NCI-H1694 treated with DMSO at 0.1 percent for 48 hours (cell line): ENCODE results near the gene NUDT16L1.

Experiments
- DNase-seq: peaks from one replicate; lab custom pipeline; 2025; lab: John Stamatoyannopoulos, UW

The NUDT16L1 gene

GRCh38 chr16:4663777-4664465 lies 29.4 kb upstream of the NUDT16L1 start:
- DNase-seq: no peak

- DNase-seq: no peak
Measured at GRCh38 chr16:4664538-4665418, 28.6 kb upstream of the NUDT16L1 start.

- no peak for DNase-seq
Measured at GRCh38 chr16:4666537-4667202, 26.7 kb upstream of the NUDT16L1 start.

GRCh38 chr16:4667203-4667963 lies 26.0 kb upstream of the NUDT16L1 start:
- no peak for DNase-seq

GRCh38 chr16:4668313-4668960 lies 24.9 kb upstream of the NUDT16L1 start:
- DNase-seq: no peak

- DNase-seq: no peak
Measured at GRCh38 chr16:4673387-4674046, 19.8 kb upstream of the NUDT16L1 start.

- DNase-seq: no peak
Measured at GRCh38 chr16:4674926-4675530, 18.3 kb upstream of the NUDT16L1 start.

GRCh38 chr16:4675864-4676786 lies 17.2 kb upstream of the NUDT16L1 start:
- DNase-seq: no peak

- no peak for DNase-seq
Measured at GRCh38 chr16:4676831-4677230, 16.5 kb upstream of the NUDT16L1 start.

- DNase-seq: no peak
Measured at GRCh38 chr16:4677390-4677789, 16.0 kb upstream of the NUDT16L1 start.

GRCh38 chr16:4677994-4678393 lies 15.4 kb upstream of the NUDT16L1 start:
- DNase-seq: no peak

- DNase-seq: no peak
Measured at GRCh38 chr16:4678596-4678995, 14.8 kb upstream of the NUDT16L1 start.

GRCh38 chr16:4679156-4679849 lies 14.1 kb upstream of the NUDT16L1 start:
- no peak for DNase-seq

- no peak for DNase-seq
Measured at GRCh38 chr16:4679850-4680636, 13.3 kb upstream of the NUDT16L1 start.

GRCh38 chr16:4680673-4681470 lies 12.5 kb upstream of the NUDT16L1 start:
- DNase-seq: no peak

- no peak for DNase-seq
Measured at GRCh38 chr16:4681471-4682083, 11.8 kb upstream of the NUDT16L1 start.
